HG03159 (cell line): ENCODE data around the gene WIPF1.

ENCODE experiments used
- ATAC-seq: cut with Tn5 transposase; IDR thresholded peaks from one replicate; pipeline ENCODE4 v1.9.1; 2021; ENCODE audit warnings: mild to moderate bottlenecking, moderate library complexity; ENCODE audit not compliant: unreplicated experiment

The WIPF1 gene

DNA sequence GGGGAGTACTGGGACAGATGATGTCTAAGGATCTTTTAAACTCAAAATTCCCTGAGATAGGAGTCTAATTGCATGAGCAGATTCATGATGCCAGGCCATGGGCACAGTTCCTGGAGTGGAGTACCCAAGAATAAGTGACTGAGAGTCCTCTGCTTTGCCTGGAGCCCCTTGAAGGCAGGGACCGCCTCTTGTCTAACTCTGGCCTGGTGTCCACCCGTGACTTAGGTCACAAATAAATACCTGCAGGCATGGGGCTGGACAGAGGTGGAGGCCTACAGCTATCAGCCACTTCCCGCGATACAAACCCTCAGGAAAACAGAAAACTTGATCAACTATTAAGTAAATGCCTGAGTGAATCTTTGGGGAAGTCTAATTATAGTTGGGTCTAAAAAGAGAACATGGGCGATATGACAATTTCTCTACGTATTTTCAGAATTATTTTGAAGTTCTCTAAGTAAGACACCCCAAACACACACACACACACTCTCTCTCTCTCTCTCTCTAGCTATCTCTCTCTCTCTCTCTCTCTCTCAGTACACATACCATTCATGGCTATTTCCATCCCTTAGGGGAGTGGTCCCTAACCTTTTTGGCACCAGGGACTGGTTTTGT is 1.8 kb upstream of the WIPF1 start:
- ATAC-seq: no peak

DNA sequence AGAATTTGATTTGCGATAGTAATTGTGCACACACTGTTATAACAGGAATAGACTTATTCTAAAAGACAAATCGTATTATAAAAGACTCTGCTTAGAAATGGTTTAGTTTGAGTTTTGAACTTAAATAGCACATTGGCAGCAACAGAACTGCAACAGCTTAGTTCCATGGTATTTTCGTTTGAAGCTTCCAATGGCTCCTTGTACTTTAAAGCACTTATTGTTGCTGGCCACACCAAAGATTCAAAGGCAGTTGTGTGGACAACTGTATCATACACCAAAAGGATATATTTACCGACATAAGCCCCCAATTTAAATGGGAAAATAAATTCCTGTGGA is 627 bp downstream of the WIPF1 start:
- ATAC-seq: no peak

DNA sequence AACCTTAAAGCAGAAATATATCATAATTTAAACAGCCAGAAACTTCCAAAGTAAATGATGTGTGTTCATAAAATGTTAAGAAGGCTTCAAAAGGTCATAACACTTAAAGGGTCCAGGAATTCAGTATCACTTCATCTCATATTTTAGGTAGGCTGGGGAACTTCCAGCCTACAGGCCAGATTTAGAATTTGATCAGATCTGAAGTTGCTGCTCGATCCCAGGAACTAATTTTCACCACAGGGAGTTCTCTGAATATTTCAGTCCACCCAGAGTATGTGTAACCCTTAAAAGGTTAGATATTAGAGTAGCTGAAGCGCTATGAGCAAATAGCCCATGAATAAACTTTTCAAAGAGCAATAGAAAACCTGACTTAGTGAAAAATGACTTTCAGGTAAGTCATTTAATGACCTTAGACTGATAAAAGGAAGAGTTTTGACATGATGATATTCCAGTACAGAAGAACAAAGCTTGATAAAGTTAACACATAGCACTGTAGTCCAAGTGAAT is 1.7 kb downstream of the WIPF1 start:
- no peak for ATAC-seq

DNA sequence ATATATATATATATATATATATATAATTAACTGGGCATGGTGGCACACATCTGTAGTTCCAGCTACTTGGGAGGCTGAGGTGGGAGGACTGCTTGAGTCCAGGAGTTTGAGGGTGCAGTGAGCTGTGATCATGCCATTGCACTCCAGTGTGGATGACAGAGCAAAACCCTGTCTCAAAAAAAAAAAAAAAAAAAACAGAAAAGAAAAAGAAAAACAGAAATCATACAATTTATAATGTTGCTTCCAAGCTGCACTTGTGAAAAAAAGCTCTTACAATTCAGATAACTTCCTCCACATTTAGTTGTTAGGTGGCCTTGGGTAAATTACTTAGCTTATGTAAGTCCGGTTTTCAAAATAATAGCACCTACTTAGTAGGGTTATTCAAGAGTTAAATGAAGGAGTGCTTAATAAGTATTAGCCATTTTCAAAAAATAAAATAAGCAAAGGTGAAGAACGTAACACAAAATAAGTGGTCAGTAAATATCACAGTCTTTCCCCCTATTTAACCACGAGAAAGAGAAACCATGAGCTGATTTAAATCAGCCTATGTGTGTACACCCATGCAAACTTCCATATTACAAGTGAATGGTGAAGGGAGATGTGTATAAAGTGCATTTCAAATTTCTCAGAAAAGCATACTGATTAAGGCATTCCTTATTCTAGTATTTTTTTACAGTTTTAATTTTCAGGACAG is 2.3 kb downstream of the WIPF1 start:
- no peak for ATAC-seq

DNA sequence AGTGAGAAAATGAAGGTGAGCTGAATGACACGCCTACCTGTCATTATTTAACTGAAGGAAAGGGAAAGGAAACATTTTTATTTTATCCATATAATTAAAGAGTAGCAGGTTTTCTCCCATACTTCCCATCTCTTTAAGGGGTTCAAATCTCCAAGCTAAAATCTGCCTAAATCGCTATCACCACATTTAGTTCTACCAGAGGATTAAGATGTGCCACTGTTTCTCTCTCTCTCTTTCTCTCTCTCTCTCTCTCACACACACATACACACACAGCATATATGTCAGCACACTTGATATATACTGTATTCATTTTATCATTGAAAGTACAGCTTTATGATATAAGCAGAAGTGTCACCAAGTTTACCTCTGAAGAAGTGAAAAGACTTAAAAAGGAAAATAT is 3.1 kb downstream of the WIPF1 start:
- no peak for ATAC-seq

DNA sequence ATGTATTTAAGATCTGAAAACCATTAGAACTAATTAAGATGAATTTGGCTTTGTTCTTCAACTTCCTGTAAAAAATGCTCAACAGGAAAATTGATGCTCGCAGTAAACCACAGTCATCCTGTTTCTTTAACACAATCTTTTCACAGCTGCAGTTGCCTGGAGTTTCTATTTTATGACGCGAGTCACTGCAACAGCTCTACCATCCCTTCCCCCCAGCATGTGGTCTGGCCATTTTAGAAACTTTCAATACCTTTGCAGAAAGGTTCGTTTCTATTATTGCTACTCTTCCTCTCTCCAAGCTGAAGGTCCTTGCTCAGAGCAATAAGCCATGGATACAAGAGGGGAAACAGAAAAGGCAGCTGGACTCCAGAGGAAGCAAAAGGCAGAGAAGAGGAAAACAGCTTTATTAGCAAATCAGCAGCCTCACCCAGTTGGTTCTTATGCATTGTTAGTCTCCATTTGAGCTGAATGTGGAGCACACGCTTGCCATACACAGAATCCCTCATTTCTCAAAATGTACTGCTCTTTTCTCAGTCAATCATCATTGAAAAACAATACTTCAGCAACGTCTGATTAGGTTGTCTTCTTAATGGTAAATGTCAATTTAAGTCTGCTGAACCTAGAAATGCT is 3.9 kb downstream of the WIPF1 start:
- ATAC-seq: peak; percentile 73

DNA sequence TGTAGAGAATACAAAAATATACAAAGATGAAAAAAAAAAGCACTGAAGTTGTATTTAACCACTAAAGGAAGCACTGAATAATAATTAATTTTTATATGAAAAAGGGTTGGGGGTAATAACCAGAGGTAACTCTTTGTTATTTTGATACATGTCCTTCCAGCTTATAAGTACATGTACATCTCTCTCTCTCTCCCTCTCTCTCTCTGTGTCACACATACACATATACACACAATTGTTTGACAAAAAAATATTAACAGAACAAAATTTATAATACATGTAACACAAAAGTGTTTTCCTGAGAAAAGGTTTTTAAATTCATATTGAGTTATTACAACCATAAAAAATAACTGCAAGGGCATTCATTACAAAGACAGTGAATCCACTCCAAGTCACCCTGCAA is 4.6 kb downstream of the WIPF1 start:
- no peak for ATAC-seq

DNA sequence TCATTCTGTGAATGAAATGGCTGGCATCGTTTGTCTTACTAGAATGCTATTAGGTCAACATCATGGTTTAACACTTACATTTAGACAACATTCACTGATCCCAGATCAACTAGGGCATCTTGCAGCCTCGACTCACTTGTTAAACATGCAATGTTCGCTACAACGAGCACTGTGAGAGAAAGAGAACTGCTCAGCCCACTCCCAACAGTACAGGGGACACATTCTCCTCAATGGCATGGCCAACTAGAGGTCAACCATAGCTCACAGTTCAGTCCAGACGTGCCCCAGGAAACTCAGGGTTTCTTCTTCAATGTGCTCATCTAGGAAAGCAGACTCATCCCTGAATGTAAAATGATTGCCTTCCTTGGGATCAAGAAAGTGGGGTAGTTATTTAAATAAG is 5.9 kb downstream of the WIPF1 start:
- ATAC-seq: no peak

DNA sequence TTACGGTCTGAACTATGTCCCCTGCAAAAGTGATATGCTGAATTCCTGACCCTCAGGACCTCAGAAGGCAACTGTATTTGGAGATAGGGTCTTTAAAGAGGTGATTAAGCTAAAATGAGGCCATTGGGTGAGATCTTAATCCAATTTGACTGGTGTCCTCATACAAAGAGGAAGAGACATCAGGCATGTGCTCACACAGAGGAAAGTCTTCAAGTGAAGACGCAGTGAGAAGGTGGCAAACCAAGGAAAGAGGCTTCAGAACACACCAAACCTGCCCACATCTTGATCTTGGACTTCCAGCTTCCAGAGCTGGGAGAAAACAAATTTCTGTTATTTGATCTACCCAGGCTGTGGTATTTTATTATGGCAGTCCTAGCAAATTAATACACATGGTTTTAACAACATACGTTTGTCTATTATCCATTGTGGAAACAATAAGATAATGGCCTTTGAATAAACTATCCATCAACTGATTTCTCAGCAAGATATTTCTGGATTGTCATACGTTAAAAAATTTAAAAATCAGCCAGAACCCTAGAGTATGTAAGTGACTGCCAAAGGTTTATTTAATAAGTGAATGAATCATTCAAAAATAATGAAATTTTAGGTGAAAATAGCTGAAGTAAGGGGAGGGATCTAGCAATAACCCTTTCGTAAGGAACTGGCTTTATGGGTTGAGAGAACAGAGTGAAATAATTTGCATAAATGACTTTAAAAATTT is 6.5 kb downstream of the WIPF1 start:
- ATAC-seq: no peak

DNA sequence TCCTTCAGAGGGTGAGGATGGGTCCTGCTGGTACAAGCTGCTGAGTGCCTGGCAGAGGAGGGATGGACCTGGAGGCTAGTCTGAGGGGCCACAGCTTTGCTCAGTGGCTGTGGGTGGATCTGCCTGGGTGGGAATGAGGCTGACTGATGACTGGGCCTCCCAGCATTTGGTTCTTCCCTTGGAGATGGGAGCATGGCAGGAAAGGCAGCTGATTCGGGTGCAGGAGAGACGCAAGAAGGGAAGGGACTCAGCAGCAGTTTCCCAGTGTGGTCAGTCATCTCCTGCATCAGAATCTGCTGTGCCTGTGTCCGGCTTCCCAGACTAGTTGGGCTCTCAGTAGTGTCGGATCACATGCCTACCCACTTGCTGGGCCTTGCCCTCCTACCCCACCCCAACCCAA is 7.3 kb downstream of the WIPF1 start:
- ATAC-seq: no peak

DNA sequence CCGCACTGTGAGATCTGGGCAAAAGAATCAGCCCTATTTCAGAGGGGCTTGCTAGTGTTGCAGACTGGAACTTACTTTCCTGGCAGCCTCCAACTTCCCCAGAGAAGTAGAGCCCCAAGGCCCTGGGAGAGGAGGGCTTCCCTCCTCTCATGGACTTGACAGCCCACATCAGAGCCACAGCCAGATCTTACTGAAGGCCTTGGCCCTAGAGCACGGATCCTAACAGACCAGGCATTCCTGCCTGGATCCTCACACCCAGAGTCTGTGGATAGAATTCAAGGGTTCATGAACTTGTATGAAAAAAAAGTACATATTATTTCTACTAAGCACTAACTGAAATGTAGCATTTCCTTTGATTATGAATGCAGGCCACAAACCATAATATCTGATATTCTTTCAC is 8.3 kb downstream of the WIPF1 start:
- ATAC-seq: no peak

DNA sequence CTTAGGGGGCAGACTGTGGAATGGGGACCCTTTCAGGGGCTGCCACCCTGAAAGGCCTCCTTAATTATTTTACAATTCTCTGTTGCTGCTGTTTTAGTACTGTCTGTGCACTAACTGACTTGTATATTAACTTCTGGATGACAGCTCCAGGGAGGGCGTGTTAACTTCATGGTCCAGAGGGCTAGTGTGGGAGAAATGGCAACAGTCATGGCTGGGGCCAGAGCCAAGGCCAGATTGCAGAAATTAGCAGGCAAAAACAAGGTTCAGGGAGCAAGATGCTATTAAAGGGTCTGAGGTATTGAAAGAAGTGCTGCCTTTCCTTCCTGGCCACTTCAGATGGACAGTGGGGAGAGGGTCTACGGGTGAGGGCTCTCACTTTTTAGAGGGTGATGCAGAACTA is 9.1 kb downstream of the WIPF1 start:
- no peak for ATAC-seq

DNA sequence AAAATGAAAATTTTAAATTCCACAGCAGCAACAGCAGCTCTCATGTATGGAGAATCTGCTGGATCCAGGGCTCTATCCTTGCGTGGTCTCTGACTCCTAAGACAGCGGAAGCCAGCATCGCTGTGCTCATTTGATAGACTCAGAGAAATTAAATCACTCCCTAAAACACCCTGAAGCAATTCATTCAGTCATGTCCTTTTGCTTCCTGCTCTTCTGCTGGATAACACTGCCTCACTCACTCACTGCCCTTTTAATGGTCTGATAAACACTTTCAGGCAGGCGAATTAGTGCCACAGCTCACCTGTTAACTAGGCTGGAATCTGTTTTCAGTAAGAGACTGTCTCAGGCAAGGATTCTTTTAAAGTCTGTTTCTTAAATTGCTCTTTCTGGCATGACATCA is 10.0 kb downstream of the WIPF1 start:
- ATAC-seq: no peak

DNA sequence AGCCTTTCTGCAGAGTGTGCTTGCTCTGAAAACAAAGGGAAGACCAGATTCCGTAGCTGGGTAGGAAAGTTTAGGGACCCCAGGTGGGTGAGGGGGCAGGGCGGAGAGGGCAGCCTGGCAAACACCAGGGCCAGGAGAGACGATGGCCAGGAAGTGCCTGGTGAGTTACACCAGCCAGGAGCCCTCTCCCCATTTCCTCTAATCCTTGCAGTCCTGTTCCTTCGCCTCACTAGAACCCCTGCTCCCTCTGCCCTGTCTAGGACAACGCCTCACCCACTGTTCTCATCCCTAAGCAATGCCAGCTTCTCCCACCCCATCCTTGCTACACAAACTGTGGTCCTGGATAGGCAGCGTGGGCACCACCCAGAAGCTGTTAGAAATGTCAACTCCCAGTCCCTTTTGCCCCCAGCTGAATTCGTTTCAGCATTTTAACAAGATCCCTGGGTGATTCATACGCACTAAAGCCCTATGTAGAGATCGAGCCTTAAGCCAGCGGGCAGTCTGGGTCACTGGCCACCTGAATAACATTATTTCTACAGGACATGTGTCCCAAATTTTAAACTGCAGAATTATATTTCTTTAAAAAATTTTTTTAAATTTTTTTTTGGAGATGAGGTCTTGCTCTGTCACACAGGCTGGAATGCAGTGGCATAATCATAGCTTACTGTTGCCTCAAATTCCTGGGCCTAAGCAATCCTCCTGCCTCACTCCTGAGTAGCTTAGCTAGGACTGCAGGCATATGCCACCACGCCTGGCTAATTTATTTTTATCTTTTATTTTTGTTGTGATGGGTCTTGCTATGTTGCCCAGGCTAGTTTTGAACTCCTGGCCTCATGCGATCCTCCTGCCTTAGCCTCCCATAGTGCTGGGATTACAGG is 10.9 kb downstream of the WIPF1 start:
- ATAC-seq: no peak

DNA sequence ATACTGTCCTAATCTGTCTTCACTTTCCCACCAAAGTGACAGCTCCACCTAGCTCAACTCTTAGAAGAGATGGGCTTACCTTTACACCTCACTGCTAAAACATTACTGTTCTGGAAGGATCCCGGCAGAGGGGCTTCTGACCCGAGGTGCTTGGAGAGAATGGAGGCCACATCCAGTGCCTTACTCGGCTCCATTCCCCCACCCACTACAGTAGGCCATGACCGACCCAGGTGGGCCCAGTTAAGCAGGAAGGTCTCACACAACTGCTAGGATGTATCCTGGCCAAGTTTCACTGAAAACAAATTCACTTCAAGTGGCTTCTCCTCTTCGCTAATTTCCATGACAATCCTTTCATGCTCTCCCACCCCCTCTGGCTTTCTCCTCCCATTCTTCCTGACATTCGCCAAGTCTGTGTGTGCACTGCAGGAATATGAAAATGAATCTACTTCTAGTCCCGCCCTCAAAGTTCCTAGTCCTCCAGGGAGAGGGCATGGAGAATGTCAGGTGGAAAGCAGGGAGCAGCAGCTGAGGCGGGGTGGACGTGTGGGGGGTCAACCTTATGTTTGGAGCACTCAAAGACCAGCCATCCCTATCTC is 11.8 kb downstream of the WIPF1 start:
- ATAC-seq: no peak

DNA sequence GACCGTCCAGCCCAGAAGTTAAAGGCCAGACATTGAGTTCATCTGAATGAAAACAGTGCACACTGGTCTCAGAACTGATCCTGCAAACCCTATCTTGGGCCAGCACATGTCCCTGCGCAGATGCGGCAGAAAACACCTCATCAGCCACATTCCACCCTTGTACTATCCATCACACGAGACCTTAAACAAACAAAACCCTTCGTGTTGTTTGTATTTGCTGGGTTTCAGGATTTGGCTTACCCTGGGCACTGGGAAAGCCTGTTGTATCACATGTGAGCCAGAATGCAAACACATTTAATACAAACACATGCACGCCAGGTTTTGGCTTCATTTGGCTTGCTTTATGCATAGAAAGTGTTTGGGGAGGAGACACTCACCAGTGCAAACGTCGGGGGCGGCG is 12.5 kb downstream of the WIPF1 start:
- ATAC-seq: no peak

DNA sequence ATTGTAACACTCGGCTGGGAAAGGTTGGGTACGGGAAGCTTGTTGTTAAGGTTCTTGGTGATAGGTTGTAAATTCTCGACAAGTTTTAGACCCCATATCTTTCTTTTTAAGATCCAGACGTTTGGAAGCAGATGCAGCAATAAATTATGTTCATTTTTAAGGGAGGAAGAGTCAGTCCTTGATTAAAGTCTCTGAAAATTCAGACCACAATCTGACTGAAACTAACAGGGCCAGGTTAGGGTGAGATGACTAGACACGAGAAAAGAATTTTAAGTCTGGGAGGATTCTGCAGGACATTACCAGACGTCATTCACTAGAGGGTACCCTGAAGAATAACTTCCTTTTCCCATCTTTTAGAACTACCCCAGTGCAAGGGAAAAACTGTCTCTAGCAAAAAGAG is 16.1 kb downstream of the WIPF1 start:
- ATAC-seq: no peak

DNA sequence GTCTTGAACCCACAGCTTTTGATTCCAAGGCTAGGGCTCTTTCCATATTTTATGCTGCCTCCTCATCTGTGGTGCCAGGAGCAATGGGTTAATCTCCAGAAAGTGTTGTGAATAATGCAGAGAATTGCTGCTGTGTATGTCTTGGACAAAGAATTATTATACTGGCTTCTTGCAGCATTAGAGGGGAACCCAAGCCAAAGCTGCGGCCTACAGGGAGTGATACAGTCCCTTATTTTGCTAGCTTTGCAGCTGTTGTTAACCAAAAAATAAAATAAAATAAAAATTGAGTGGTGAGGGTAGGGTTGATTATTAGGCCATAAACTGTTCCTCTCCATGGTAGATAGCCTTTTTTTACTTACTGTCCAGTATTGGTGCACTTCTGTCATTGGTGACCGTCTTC is 16.7 kb downstream of the WIPF1 start:
- no peak for ATAC-seq

DNA sequence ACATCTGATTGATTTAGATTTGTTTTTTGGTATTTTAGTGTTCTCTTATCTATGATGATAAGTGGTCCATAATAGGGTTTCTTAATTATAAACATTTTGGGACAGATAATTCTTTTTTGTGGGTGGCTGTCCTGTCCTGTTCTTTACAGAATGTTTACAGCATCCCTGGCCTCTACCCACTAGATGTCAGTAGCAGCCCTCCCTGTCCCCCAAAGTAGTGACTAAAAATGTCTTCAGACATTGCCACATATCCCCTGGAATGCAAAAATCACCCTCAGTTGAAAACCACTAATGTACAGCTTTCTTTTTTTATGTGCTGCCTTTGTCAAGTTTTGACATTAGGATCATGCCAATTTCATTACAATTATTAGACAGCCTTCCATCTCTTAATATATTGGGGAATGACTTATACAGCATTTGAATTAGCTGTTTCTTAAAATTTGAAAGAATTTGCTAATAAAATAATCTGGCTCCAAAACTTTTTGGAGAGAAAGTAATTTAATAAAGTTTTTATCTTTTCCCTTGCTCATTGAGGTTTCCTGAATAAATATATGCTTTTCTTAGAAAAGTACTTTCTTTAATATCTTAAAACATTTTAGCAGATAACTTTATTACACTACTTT is 19.5 kb downstream of the WIPF1 start:
- peak; percentile 63 for ATAC-seq
